ENCODE data around the gene NUP153. TPM values are rescaled to one million over a fixed set of nuclear protein-coding genes. Genes with fewer than 3 reads are reported as not detected.

NUP153 gene
- total and polyA plus RNA-seq, 4 donors: 6.2 to 50.2 (median 21.9) TPM

DNA sequence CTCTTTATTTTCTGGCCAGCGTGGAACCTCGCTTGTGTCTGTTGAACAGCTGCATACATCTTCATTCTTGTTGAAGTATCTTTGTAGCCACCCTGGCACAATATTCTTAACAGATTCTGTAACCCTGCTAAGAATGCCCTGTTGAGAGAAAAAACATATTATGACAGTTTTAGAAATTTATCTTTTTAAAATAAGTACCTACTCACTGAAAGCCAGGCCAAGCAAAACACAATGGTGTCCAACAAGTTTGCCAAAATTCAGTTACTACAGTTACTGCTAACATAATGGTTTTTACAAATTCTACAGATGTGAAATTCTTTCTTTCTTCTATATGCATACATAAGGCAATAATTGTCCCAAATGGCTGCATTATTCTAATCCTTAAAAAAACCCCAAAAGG is 18.2 kb downstream of the NUP153 start:
- H3K27me3 ChIP-seq (ENCODE audit: control insufficient read depth in 3 of 3, insufficient read depth in 3 of 3, low read length in 2 of 3): no peaks in the 10 kb centered on the region
- 92 to 93% methylated on average over 2 of the region's 2 CpGs for WGBS, 2 donors
- H3K36me3 ChIP-seq (ENCODE audit: control insufficient read depth in 4 of 4, insufficient read depth in 4 of 4, low read length in 4 of 4): peaks cover 2 to 18% (median 5%) of the 10 kb centered on the region in 4 donors
- DNase-seq (no peak), ATAC-seq (ENCODE audit: insufficient read depth, low FRiP score) (no peak)
- no peak overlapping the region for H3K27ac ChIP-seq (ENCODE audit: low read depth in 1 of 2, low read length in 1 of 2)
- H3K4me3 ChIP-seq: no peak overlapping the region
- TF ChIP-seq, protein P1, sequence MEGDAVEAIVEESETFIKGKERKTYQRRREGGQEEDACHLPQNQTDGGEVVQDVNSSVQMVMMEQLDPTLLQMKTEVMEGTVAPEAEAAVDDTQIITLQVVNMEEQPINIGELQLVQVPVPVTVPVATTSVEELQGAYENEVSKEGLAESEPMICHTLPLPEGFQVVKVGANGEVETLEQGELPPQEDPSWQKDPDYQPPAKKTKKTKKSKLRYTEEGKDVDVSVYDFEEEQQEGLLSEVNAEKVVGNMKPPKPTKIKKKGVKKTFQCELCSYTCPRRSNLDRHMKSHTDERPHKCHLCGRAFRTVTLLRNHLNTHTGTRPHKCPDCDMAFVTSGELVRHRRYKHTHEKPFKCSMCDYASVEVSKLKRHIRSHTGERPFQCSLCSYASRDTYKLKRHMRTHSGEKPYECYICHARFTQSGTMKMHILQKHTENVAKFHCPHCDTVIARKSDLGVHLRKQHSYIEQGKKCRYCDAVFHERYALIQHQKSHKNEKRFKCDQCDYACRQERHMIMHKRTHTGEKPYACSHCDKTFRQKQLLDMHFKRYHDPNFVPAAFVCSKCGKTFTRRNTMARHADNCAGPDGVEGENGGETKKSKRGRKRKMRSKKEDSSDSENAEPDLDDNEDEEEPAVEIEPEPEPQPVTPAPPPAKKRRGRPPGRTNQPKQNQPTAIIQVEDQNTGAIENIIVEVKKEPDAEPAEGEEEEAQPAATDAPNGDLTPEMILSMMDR (IDR thresholded peaks at IDR 0.05; ENCODE audit: control extremely low read depth, extremely low read depth): no peak
- H3K9ac ChIP-seq (ENCODE audit: insufficient read depth in 1 of 2, low read length in 2 of 2): no peak overlapping the region
- peaks cover 0 to 4% (median 0%) of the 10 kb centered on the region in 5 donors for H3K4me1 ChIP-seq (ENCODE audit: control insufficient read depth in 5 of 5, insufficient read depth in 5 of 5, low read length in 5 of 5)
- H3K9me3 ChIP-seq (ENCODE audit: control insufficient read depth in 4 of 4, insufficient read depth in 3 of 4, low read length in 3 of 4): no peaks in the 10 kb centered on the region

DNA sequence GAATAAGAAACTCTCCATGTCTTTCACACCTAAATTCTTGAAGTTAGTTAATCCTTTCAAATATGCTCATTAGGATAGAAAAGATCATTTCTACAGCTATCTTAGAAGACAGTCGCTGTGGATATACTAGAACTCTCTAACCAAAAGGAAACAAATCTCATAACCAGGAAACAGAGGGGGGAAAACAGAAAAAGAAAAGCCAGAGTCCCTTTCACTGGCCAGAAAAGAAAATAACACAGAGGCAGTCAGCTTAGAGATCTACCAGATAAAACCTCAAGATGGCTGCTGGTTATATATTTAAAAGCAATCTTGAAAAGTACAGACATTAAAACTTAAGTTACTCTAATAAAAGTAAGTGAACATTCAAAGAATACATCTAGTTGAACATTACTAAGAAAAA is 19.6 kb downstream of the NUP153 start:
- Histone ChIP-seq H3K4me3 (no peak overlapping the region), H3K27me3 (ENCODE audit: control insufficient read depth in 3 of 3, insufficient read depth in 3 of 3, low read length in 2 of 3) (no peaks in the 10 kb centered on the region), H3K4me1 (ENCODE audit: control insufficient read depth in 5 of 5, insufficient read depth in 5 of 5, low read length in 5 of 5) (peaks cover 0 to 6% (median 0%) of the 10 kb centered on the region in 5 donors), H3K9ac (ENCODE audit: insufficient read depth in 1 of 2, low read length in 2 of 2) (no peak overlapping the region), H3K9me3 (ENCODE audit: control insufficient read depth in 4 of 4, insufficient read depth in 3 of 4, low read length in 3 of 4) (no peaks in the 10 kb centered on the region), H3K36me3 (ENCODE audit: control insufficient read depth in 4 of 4, insufficient read depth in 4 of 4, low read length in 4 of 4) (peaks cover 2 to 24% (median 8%) of the 10 kb centered on the region in 4 donors), H3K27ac (ENCODE audit: low read depth in 1 of 2, low read length in 1 of 2) (no peak overlapping the region)
- DNase-seq (no peak), ATAC-seq (ENCODE audit: insufficient read depth, low FRiP score) (no peak)
- TF ChIP-seq, protein P1 (IDR thresholded peaks at IDR 0.05; ENCODE audit: control extremely low read depth, extremely low read depth): no peak
- WGBS, 2 donors: 41 to 62% methylated on average over 1 of the region's 1 CpG

DNA sequence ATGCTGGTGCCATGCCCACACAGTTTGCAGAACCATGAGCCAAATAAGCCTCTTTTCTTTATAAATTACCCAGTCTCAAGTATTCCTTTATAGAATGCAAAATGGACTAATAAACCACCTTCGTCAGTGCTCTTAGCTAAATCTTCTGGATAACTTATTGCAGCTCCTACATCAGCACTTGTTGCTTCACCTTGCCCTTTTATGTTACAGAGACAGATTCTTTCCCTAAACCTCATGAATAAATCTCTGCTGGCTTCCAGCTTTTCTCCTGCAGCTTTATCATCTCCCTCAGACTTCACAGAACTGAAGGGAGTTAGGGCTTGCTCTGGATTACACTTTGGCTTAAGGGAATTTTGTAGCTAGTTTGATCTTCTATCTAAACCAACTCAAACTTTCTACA is 22.6 kb downstream of the NUP153 start:
- Histone ChIP-seq H3K27ac (ENCODE audit: low read depth in 1 of 2, low read length in 1 of 2) (no peak overlapping the region), H3K9ac (ENCODE audit: insufficient read depth in 1 of 2, low read length in 2 of 2) (no peak overlapping the region), H3K36me3 (ENCODE audit: control insufficient read depth in 4 of 4, insufficient read depth in 4 of 4, low read length in 4 of 4) (peaks cover 3 to 30% (median 8%) of the 10 kb centered on the region in 4 donors), H3K27me3 (ENCODE audit: control insufficient read depth in 3 of 3, insufficient read depth in 3 of 3, low read length in 2 of 3) (no peaks in the 10 kb centered on the region), H3K4me3 (no peak overlapping the region), H3K4me1 (ENCODE audit: control insufficient read depth in 5 of 5, insufficient read depth in 5 of 5, low read length in 5 of 5) (peaks cover 0 to 5% (median 0%) of the 10 kb centered on the region in 5 donors), H3K9me3 (ENCODE audit: control insufficient read depth in 4 of 4, insufficient read depth in 3 of 4, low read length in 3 of 4) (no peaks in the 10 kb centered on the region)
- TF ChIP-seq, protein P1 (IDR thresholded peaks at IDR 0.05; ENCODE audit: control extremely low read depth, extremely low read depth): no peak
- DNase-seq (no peak), ATAC-seq (ENCODE audit: insufficient read depth, low FRiP score) (no peak)
- WGBS, 2 donors: 100% methylated on average over 1 of the region's 1 CpG

DNA sequence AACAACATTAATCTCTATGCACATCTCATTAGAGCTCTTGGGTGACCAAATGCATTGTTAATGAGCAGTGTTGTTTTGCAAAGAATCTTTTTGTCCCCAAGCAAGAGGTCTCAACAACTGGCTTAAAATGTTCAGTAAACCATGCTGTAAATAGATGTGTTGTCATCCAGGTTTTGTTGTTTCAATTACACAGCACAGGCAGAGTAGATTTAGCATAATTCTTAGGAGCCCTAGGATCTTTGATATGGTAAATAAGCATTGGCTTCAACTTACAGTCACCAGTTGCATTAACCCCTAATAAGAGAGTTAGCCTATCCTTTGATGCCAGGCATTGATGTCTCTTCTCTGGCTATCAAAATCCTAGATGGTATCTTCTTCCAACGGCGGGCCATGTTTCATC is 23.3 kb downstream of the NUP153 start:
- Histone ChIP-seq H3K27ac (ENCODE audit: low read depth in 1 of 2, low read length in 1 of 2) (no peak overlapping the region), H3K27me3 (ENCODE audit: control insufficient read depth in 3 of 3, insufficient read depth in 3 of 3, low read length in 2 of 3) (no peaks in the 10 kb centered on the region), H3K4me1 (ENCODE audit: control insufficient read depth in 5 of 5, insufficient read depth in 5 of 5, low read length in 5 of 5) (peaks cover 0 to 5% (median 0%) of the 10 kb centered on the region in 5 donors), H3K4me3 (no peak overlapping the region), H3K9me3 (ENCODE audit: control insufficient read depth in 4 of 4, insufficient read depth in 3 of 4, low read length in 3 of 4) (no peaks in the 10 kb centered on the region), H3K9ac (ENCODE audit: insufficient read depth in 1 of 2, low read length in 2 of 2) (no peak overlapping the region), H3K36me3 (ENCODE audit: control insufficient read depth in 4 of 4, insufficient read depth in 4 of 4, low read length in 4 of 4) (peaks cover 3 to 30% (median 8%) of the 10 kb centered on the region in 4 donors)
- no peak for DNase-seq
- 97 to 99% methylated on average over 2 of the region's 2 CpGs for WGBS, 2 donors
- TF ChIP-seq, protein P1 (IDR thresholded peaks at IDR 0.05; ENCODE audit: control extremely low read depth, extremely low read depth): no peak
- ATAC-seq (ENCODE audit: insufficient read depth, low FRiP score): no peak

Data from lung (tissue), 12 donors.